Activated naive CD8-positive, alpha-beta T cell treated with anti-CD3 and anti-CD28 coated beads, Interleukin-2, amount 50 U/mL, for 16 hours (primary cell): Measurements from ENCODE around the gene LSAMP.

ENCODE experiments used
- DNase-seq: peaks from one replicate; pipeline ENCODE4 v3.0.0-alpha.2; 2020; ENCODE audit warnings: low read depth, low spot score

The LSAMP gene

GRCh38 chr3:116356056-116356455 is 89.2 kb downstream of the LSAMP start:
- DNase-seq, result no peak

GRCh38 chr3:116354382-116354781 is 90.9 kb downstream of the LSAMP start:
- DNase-seq, result no peak

GRCh38 chr3:116350119-116350733 is 95.1 kb downstream of the LSAMP start:
- no peak for DNase-seq

GRCh38 chr3:116348216-116348615 is 97.1 kb downstream of the LSAMP start:
- DNase-seq, result no peak

- no peak for DNase-seq
Observed at GRCh38 chr3:116342499-116342898, 102.8 kb downstream of the LSAMP start.

- no peak for DNase-seq
Observed at GRCh38 chr3:116341899-116342298, 103.4 kb downstream of the LSAMP start.

- DNase-seq, result no peak
Observed at GRCh38 chr3:116341381-116341780, 103.9 kb downstream of the LSAMP start.

- DNase-seq, result no peak
Observed at GRCh38 chr3:116340680-116341216, 104.5 kb downstream of the LSAMP start.

GRCh38 chr3:116339441-116340028 is 105.8 kb downstream of the LSAMP start:
- DNase-seq, result no peak

GRCh38 chr3:116338713-116339112 is 106.6 kb downstream of the LSAMP start:
- no peak for DNase-seq

- no peak for DNase-seq
Observed at GRCh38 chr3:116337229-116337628, 108.1 kb downstream of the LSAMP start.

- no peak for DNase-seq
Observed at GRCh38 chr3:116331380-116331779, 113.9 kb downstream of the LSAMP start.

- no peak for DNase-seq
Observed at GRCh38 chr3:116322750-116323375, 122.4 kb downstream of the LSAMP start.

GRCh38 chr3:116318370-116318769 is 126.9 kb downstream of the LSAMP start:
- DNase-seq, result no peak

- DNase-seq, result no peak
Observed at GRCh38 chr3:116316771-116317170, 128.5 kb downstream of the LSAMP start.

- no peak for DNase-seq
Observed at GRCh38 chr3:116314476-116314875, 130.8 kb downstream of the LSAMP start.

GRCh38 chr3:116306720-116307119 is 138.6 kb downstream of the LSAMP start:
- DNase-seq, result no peak

- DNase-seq, result no peak
Observed at GRCh38 chr3:116306149-116306548, 139.1 kb downstream of the LSAMP start.

- no peak for DNase-seq
Observed at GRCh38 chr3:116302087-116302747, 143.1 kb downstream of the LSAMP start.

GRCh38 chr3:116301422-116301821 is 143.9 kb downstream of the LSAMP start:
- no peak for DNase-seq

GRCh38 chr3:116300226-116300625 is 145.1 kb downstream of the LSAMP start:
- DNase-seq, result no peak

- DNase-seq, result no peak
Observed at GRCh38 chr3:116299646-116300081, 145.6 kb downstream of the LSAMP start.
